Spleen (tissue), 7 donors: ENCODE results near the gene GRM5.

Source experiments
- POLR2A ChIP-seq, 3 donors: fragments of 450-650 bp; IDR thresholded peaks; one replicate each; pipeline ENCODE4 v1.5.1; 2017; ENCODE audit warnings: antibody characterized with exemption in 3 of 3, mild to moderate bottlenecking in 1 of 3
- POLR2AphosphoS5 ChIP-seq, 3 donors: sonication (generic); formaldehyde crosslinking; IDR thresholded peaks; one replicate each; pipeline ENCODE4 v1.5.1; 2017; ENCODE audit warnings: antibody characterized with exemption in 3 of 3
- TF ChIP-seq, protein P1 (sequence below), 11 experiments: fragments of 200-600 bp in 7 of 11; fragments of 450-650 bp in 4 of 11; sonication (generic) in 4 of 11; IDR thresholded peaks in 8 of 11; conservative IDR thresholded peaks in 3 of 11; 1 replicate in 7 of 11; 2 replicates in 4 of 11; pipeline versions ENCODE4 v1.4.0 to v1.8.0; 2016 to 2021; ENCODE audit warnings: antibody characterized with exemption in 11 of 11, inconsistent platforms in 4 of 11, mild to moderate bottlenecking in 1 of 11
- donor health status: DM: no; HTN: no; CAD: no; lungs with moderate emphysema.
- donor health status: DM: no; HTN: no; CAD: no.
- donor health status: DM: no; HTN: no; CAD: no.

DNA sequence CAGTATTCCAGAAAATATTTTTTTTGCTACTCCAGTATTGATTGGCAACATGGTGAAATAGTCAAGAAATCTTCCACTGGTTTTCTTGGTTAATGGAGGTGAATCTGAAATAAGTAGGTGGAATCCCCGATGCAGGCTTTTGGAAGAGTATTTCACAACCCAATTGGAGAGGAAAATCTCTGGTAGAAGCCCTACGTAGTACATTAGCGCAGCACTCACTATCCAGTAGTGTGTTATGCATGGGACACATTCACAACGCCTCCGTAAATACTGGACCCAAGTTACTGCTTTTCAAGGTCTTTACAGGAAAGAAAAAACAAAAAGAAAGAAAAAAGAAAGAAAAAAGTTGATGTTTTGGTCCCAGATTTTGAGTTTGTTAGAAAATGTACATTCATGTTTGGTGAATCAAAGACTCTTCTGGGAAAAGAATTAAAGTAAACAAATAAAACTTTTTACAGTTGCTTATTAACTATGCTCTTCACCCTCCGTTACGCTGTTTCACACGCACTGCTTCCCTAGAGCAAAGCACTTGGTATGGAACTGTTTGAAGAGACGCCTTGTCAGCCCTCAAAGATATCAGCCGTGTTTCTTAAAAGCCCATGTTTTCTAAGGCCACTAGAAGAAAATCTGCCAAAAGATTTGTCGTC lies 557.9 kb downstream of the GRM5 start:
- TF ChIP-seq, protein P1, sequence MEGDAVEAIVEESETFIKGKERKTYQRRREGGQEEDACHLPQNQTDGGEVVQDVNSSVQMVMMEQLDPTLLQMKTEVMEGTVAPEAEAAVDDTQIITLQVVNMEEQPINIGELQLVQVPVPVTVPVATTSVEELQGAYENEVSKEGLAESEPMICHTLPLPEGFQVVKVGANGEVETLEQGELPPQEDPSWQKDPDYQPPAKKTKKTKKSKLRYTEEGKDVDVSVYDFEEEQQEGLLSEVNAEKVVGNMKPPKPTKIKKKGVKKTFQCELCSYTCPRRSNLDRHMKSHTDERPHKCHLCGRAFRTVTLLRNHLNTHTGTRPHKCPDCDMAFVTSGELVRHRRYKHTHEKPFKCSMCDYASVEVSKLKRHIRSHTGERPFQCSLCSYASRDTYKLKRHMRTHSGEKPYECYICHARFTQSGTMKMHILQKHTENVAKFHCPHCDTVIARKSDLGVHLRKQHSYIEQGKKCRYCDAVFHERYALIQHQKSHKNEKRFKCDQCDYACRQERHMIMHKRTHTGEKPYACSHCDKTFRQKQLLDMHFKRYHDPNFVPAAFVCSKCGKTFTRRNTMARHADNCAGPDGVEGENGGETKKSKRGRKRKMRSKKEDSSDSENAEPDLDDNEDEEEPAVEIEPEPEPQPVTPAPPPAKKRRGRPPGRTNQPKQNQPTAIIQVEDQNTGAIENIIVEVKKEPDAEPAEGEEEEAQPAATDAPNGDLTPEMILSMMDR (IDR thresholded peaks at IDR 0.05 in 8 of 11, conservative IDR thresholded peaks at IDR 0.05 in 3 of 11): no peak
- TF ChIP-seq POLR2A (IDR thresholded peaks at IDR 0.05) (no peak), POLR2AphosphoS5 (IDR thresholded peaks at IDR 0.05) (no peak)
